Anterior cingulate cortex (tissue), 58 donors: ENCODE measurements around the gene DEDD.
A peak's percentile ranks its signal among the peaks of the same experiment; 100 is the strongest.

Source experiments
- DNase-seq, 58 donors: peaks; one replicate each; lab custom pipeline; 2025; lab: John Stamatoyannopoulos, UW

The DEDD gene

GRCh38 chr1:161098210-161099068, 34.0 kb downstream of the DEDD start, which contains the start of gene KLHDC9:
TSS of gene KLHDC9 (plus strand) at chr1:161098361. CDS start at chr1:161098536, 175 bp downstream.
- peak in 57 of 58 donors; percentile 23 to 92 (median 72) for DNase-seq

GRCh38 chr1:161096530-161096929, 35.9 kb downstream of the DEDD start:
- no peak for DNase-seq

DNA sequence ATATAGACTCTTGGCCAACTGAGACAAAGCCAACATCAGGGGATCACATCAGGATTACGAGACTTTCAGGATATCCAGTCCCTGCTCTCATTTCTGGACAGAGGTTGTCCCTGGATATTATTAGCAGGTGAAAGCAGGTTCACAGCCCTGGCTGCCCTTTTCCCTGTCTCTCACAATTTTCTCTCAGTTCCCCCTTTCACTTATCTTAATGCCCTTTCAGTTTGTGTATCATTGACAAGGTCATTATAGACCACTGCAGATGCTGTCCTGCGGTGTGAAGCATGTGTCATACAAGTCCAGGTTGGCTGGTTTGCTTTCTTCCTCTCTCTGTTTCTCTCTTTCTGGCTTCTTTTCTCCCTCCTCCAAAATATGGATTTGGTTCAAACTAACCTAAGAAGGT, 36.5 kb downstream of the DEDD start:
- DNase-seq = no peak

GRCh38 chr1:161095230-161095629, 37.2 kb downstream of the DEDD start:
- no peak for DNase-seq

GRCh38 chr1:161094481-161094880, 38.0 kb downstream of the DEDD start:
- DNase-seq = no peak

GRCh38 chr1:161092621-161093028, 39.8 kb downstream of the DEDD start:
- no peak for DNase-seq

DNA sequence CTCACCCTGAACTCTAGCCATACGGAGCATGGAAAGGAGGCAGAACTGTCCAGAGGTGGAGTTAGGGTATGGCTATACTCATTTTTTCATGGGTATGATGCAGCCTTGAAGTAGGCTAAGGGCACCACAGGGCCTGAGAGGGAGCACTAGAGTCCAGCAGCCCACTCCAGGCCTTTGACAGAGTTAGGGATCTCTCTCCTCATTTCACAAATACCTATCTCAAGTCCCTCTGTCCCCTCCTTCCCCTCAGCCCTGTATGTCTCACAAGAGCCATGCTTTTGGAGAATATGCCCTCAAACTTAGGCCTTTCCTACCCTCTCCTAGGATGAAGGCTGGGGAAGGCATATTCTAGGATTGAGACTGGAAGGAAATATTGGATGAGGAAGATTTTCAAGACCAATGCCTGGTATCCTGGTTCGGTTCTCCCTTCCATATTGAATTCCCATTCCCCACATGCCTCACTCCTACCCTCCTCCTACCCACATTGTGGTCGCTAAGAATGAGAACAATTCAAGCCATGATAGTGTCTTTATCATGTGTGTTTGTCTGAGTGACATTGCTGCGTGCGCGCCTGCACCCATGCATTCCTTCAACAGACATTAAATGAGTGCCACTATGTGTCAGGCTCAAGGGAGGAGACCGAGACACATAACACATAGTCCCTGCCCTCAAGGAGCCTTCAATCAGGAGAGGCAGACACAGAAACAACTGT, 40.5 kb downstream of the DEDD start:
- DNase-seq = no peak

GRCh38 chr1:161091093-161091492, 41.4 kb downstream of the DEDD start:
- no peak for DNase-seq

DNA sequence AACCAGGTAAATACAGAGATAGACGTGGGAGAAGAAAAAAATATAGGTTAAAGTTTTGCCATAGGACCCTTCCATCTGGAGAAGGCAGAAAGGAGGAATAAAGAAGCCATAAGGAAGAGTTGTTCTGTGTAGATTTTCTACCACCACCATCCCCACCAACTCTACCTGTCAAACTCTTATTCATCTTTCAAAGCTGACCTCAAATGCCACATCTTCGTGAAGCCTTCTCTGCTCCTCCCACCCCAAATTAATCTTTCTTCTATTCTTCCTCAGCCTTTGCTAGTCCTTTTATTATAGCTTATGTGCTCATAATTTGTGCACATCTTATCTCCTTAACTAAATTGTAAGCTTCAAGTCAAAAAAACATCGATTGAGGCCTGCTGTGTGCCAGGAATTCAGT, 41.9 kb downstream of the DEDD start:
- DNase-seq = no peak

DNA sequence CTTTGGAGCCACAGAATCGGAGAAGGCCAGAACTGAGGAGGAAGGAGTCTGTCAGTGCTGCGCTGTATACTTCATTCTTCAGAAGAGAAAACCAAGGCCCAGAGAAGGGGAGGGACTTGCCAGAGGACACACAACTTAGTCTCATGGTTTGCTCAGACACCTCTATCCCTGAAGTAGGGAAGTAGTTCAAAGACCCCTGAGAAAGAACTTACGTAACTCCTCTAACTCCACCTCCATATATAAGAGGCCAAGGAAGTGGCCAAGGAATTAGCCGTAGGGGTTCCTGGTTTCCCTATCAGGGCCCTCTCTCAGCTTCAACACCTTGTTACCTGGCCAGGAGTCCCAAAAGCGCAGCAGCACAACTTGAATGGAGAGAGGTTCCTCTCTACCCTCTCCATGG, 42.5 kb downstream of the DEDD start:
- no peak for DNase-seq

DNA sequence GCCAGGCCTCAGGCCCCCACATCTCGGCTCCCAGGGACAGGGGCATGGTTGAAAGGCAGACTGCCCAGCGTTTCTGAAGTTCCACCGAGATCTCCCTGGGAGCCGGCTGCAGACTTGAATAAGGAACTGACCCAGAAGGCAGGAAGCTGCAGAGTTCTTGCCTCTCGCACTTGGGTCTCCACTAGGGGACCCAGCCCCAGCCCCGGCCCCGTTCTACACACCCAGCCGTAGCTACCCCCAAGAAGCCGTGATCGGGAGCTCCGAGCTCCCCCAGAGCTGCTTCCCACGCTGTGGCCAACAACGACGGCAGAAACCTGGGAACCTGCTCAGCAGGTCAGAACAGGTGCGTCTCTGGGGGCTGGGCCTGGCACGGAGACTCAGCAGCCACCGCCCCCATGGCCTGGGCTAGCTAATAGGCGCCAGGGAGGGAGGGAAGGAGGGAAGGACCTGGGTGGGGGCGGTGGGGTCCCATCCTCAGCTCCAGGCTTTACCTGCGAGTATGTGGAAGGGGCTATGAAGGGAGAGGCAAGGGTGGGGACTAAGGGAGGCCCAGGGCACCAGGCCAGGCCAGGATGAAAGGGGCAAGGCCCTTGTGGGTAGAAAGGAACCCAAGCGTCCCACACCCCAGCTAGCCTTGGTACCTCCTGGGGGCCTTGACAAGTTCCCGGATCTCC, 43.1 kb downstream of the DEDD start, which contains the start of gene NECTIN4:
TSS of gene NECTIN4 (minus strand) at position 308 of the 674 bp plus-strand sequence. CDS start at position 46, 262 bp downstream.
- DNase-seq = no peak

DNA sequence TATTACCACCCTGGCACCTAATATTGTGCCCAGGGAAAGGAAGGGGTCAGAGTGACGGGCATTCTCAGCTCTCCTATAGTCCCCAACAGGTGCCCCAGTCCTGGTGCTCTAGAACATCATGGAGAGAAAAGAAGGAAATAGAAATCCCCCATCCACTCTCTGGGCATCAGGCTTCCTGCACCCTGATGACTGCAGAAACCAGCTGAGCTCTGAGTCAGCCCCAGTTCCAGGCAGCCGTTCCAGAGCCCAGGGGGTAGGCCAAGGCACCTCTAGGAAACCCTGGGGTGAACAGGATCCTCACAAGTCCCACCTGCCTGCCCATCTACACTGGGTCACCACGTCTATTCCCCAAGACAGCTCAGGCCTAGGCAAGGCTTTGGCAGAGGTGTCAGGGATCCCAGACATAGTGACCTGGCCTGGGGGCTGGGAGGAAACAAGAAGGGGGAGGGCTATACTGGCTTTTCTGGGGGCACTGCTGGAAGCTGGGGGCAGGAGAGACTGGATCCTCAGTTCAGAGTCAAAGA, 43.8 kb downstream of the DEDD start:
- no peak for DNase-seq

- no peak for DNase-seq
These were observed 46.0 kb downstream of the DEDD start for GRCh38 chr1:161086457-161086856.

DNA sequence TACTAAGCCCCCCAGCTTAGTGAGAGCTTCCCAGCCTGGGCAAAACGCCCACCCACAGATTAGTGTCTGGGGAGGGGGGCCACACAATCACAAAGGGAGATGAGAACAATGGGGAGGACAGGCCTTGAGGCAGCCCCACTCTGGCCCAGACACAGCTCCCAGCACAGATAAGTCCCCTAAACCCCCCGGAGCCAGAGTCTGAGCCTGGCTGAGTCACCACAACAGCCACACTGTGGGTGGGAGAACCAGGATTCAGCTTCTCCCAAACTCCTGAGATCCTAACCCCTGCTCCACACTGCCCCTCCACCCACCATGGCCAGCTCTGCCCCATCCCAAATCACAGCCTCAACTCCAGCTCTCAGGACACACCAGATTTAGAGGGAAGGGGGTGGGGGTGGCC, 47.3 kb downstream of the DEDD start:
- no peak for DNase-seq

DNA sequence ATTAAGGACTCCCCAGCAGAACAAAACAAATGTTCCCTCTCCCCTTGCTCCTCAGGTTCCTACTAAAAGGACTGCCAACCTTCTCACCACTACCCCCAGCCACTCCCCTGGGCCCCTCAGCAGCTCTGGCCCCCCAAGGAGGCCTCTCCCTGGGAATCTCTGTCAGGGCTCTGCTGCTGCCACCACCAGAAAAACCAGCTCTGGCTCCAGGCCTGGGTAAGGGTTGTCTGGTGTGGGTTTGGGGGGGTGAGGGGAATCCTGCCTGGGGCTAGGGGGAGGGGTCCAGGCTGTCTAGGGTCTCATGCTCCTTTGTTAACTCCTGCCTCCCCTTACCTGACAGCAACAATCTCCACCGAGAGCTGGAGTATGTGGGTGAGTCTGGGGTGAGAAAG, 47.9 kb downstream of the DEDD start:
- no peak for DNase-seq

DNA sequence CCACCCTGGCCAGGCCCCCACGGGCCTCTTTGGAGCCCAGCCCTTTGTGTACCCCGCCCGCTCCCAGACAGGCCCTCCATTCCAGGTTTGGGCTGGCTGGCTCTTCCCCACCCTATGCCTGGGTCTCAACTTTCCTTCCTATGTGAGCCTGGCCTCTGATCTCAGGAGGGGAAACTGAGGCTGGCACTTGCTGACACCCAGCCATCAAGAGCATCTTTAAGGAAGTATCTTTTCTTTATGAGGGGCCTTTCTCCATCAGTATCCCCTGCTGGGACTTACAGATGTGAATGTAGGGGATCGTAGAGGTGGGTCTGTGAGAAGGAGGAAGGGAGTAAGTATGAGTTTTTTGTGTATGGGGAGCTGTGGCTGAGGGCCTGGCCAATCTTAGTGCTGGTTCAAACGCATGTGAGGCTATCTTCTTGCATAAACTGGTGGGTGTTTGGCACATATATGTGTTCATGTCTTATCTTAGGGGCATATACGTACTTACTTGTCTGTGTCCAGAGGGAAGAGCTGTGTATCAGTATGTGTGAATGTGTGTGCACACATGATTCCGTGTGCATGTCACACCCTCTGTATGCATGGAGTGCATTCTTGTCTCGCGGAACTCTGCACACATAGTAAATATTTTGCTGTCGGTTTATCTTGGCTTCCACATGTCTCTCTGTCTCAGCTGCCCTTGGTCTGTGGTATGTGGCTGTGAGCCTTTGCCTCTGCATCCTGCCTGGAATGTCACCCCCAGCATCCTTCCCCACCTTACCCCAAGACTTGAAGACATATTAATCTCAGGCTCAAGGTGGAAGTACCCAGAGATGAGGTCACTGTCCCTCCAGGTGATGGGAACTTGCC, 48.5 kb downstream of the DEDD start:
- DNase-seq = no peak

GRCh38 chr1:161082996-161083747, 49.3 kb downstream of the DEDD start:
- no peak for DNase-seq

DNA sequence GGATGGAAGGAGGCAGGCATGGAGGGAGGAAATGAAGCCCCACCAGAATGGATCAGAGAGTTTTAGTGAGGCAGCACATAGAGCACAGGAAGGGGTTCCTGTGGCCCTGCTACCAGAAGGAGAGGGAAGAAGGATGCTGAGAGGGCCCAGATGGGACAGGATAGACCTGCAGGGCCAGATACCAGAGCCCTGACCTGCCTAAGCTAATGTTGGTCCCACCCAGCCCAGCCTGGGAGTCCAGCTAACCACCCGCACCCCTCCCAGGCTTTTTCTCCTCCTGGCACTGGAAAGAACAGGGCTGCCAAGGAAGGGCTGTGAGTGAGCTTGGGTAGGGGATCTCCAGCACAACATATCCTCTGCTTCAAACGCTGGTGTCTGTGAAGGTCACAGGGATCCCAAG, 50.0 kb downstream of the DEDD start:
- no peak for DNase-seq

DNA sequence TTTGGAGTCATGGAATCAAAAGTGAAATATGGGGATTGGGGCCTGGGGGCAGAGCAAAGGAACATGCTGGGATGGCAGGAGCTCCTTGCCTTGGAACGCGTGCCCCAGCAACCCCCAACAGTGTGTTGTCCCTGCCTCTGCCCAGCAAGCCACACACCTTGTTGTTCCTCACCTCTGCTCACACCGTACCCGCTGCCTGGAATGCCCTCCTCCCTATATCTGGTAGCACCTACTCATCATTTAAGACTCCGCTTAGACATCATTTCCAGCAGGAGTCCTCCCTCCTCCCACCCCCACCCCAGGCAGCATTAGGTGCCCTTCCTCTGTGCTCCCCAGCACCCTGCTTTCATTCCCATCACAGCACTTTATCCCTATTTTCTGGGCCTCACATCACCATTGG, 50.9 kb downstream of the DEDD start:
- DNase-seq = no peak
